ENCODE data around the gene SGSM1. TPM values are rescaled to one million over a fixed set of nuclear protein-coding genes. Genes with fewer than 3 reads are reported as not detected.
A peak's percentile ranks its signal among the peaks of the same experiment; 100 is the strongest.

SGSM1 gene
- total and polyA plus RNA-seq, 8 donors = 0.68 to 4.7 (median 2.5) TPM

DNA sequence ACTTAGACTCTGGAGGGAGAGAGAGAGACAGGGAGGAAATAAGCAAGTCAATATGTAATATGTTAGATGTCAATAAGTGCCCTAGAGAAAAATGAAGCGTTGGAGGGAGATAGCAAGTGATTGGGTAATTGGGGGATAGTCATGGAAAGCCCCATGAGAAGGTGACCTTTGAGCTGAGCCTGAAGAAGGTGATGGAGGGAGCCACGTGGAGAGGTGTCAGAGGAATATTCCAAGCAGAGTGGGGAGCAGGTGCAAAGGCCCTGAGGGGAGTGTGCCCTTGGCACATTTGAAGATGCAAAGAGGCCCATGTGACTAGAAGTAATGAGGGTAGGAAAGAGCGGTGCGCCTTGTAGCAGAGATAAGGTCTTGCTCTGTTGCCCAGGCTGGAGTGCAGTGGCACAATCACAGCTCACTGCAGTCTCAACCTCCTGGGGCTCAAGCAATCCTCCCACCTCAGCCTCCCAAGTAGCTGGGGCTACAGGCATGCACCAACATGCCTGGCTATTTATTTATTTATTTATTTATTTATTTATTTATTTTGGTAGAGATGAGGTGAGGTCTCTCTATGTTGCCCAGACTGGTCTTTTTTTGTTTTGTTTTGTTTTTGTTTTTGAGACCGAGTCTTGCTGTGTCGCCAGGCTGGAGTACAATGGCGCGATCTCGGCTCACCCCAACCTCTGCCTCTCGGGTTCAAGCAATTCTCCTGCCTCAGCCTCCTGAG, 138.4 kb downstream of the SGSM1 start:
- WGBS, 5 donors = 80 to 90% (median 85%) methylated on average over 10 of the region's 10 CpGs
- TF ChIP-seq EP300 (IDR thresholded peaks at IDR 0.05) (no peak), POLR2A (IDR thresholded peaks at IDR 0.05) (no peak), POLR2AphosphoS5 (IDR thresholded peaks at IDR 0.05) (no peak)
- TF ChIP-seq, protein P1, sequence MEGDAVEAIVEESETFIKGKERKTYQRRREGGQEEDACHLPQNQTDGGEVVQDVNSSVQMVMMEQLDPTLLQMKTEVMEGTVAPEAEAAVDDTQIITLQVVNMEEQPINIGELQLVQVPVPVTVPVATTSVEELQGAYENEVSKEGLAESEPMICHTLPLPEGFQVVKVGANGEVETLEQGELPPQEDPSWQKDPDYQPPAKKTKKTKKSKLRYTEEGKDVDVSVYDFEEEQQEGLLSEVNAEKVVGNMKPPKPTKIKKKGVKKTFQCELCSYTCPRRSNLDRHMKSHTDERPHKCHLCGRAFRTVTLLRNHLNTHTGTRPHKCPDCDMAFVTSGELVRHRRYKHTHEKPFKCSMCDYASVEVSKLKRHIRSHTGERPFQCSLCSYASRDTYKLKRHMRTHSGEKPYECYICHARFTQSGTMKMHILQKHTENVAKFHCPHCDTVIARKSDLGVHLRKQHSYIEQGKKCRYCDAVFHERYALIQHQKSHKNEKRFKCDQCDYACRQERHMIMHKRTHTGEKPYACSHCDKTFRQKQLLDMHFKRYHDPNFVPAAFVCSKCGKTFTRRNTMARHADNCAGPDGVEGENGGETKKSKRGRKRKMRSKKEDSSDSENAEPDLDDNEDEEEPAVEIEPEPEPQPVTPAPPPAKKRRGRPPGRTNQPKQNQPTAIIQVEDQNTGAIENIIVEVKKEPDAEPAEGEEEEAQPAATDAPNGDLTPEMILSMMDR (IDR thresholded peaks at IDR 0.05) = no peak
- peaks cover 0 to 42% (median 6%) of the 10 kb centered on the region in 3 donors for H3K27me3 ChIP-seq
- H3K4me1 ChIP-seq = peaks cover 0 to 11% (median 4%) of the 10 kb centered on the region in 4 donors
- H3K27ac ChIP-seq = peak overlapping the region in 2 of 5 donors; percentile 32 to 73
- intact Hi-C loops (cut with DNase I; ENCODE audit: low total_unique reads) = no loop called here
- no peaks in the 10 kb centered on the region for H3K9me3 ChIP-seq
- no peaks in the 10 kb centered on the region for H3K36me3 ChIP-seq
- no peak overlapping the region for H3K4me3 ChIP-seq
- DNase-seq = no peak

DNA sequence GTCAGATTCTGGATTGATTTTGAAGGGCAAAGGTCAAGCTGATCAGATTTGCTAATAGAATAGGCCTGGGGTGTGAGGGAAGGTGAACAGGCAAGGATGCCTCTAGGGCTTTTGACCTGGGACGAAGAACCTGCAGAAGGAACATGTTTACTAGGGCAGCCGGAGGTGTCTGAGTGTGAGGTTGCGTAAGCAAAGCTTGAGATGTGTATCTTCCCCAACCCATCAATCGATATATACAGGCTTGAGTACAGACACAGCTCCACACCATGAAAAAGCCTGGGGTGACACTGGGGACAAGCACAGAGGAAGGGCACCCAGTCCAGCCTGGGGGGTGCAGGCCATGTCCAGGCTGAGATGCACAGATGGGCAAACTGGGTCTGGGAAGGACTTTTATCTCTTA, 139.4 kb downstream of the SGSM1 start:
- intact Hi-C loops (cut with DNase I; ENCODE audit: low total_unique reads) = no loop called here
- Histone ChIP-seq H3K4me1 (peaks cover 0 to 16% (median 4%) of the 10 kb centered on the region in 4 donors), H3K27ac (no peak overlapping the region), H3K4me3 (no peak overlapping the region), H3K27me3 (peaks cover 0 to 47% (median 6%) of the 10 kb centered on the region in 3 donors), H3K9me3 (no peaks in the 10 kb centered on the region), H3K36me3 (no peaks in the 10 kb centered on the region)
- WGBS, 5 donors = 72 to 85% (median 77%) methylated on average over 4 of the region's 4 CpGs
- no peak for DNase-seq
- TF ChIP-seq POLR2A (IDR thresholded peaks at IDR 0.05) (no peak), POLR2AphosphoS5 (IDR thresholded peaks at IDR 0.05) (no peak), EP300 (IDR thresholded peaks at IDR 0.05) (no peak)
- TF ChIP-seq, protein P1 (IDR thresholded peaks at IDR 0.05) = no peak

DNA sequence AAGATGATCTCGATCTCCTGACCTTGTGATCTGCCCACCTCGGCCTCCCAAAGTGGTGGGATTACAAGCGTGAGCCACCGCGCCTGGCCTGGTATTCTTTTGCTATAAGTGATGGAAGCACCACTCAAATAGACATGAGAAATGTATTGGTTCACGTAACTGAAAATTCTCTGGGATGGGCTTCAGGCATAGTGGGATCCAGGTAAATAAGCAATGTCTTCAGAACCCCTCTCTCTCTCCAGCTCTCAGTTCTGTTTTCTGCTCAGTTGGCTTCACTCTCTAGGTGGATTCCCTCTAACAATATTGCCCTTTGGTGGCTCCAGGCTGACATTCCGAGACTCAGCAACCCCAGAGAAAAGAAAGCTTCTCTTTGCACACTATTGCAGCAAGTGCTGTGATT, 141.4 kb downstream of the SGSM1 start:
- Histone ChIP-seq H3K4me1 (peaks cover 0 to 24% (median 10%) of the 10 kb centered on the region in 4 donors), H3K27ac (no peak overlapping the region)
- DNase-seq = no peak

GRCh38 chr22:24947881-24948280, 141.9 kb downstream of the SGSM1 start:
- H3K27ac ChIP-seq = no peak overlapping the region
- TF ChIP-seq EP300 (IDR thresholded peaks at IDR 0.05) (no peak), POLR2AphosphoS5 (IDR thresholded peaks at IDR 0.05) (no peak), POLR2A (IDR thresholded peaks at IDR 0.05) (no peak)
- TF ChIP-seq, protein P1 (IDR thresholded peaks at IDR 0.05) = no peak
- H3K9me3 ChIP-seq = no peaks in the 10 kb centered on the region
- no peak overlapping the region for H3K4me3 ChIP-seq
- DNase-seq = no peak
- intact Hi-C loops (cut with DNase I; ENCODE audit: low total_unique reads) = no loop called here
- 70 to 74% (median 71%) methylated on average over 12 of the region's 12 CpGs for WGBS, 5 donors
- H3K36me3 ChIP-seq = no peaks in the 10 kb centered on the region
- H3K4me1 ChIP-seq = peaks cover under 1 to 26% (median 12%) of the 10 kb centered on the region in 4 donors
- H3K27me3 ChIP-seq = peaks cover 0 to 65% (median 6%) of the 10 kb centered on the region in 3 donors

More for the DNA sequence above, 141.4 kb downstream of the SGSM1 start:
- 79 to 97% (median 93%) methylated on average over 7 of the region's 7 CpGs for WGBS, 5 donors
- Histone ChIP-seq H3K4me3 (no peak overlapping the region), H3K27me3 (peaks cover 0 to 60% (median 6%) of the 10 kb centered on the region in 3 donors), H3K9me3 (no peaks in the 10 kb centered on the region), H3K36me3 (no peaks in the 10 kb centered on the region)
- intact Hi-C loops (cut with DNase I; ENCODE audit: low total_unique reads) = no loop called here
- TF ChIP-seq POLR2A (IDR thresholded peaks at IDR 0.05) (no peak), EP300 (IDR thresholded peaks at IDR 0.05) (no peak), POLR2AphosphoS5 (IDR thresholded peaks at IDR 0.05) (no peak)
- TF ChIP-seq, protein P1 (IDR thresholded peaks at IDR 0.05) = no peak
